DOHH2 (cell line): ENCODE measurements around the gene GBE1.

Source experiments
- H3F3A ChIP-seq: fragments of 200-600 bp; sonication (generic), shearing (Covaris generic); 2 replicates; pipeline ENCODE4 v1.6.0; 2016; ENCODE audit warnings: antibody characterized with exemption, mild to moderate bottlenecking; ENCODE audit not compliant: control insufficient read depth, insufficient read depth
- H3K27ac ChIP-seq: fragments of 200-600 bp; sonication (generic); 2 replicates; pipeline ENCODE4 v1.5.1; 2014; ENCODE audit warnings: low read depth, mild to moderate bottlenecking, low read length, moderate library complexity
- H3K27me3 ChIP-seq: fragments of 200-600 bp; sonication (generic); 2 replicates; pipeline ENCODE4 v1.6.1; 2014; ENCODE audit warnings: mild to moderate bottlenecking, low read length, mixed read lengths; ENCODE audit not compliant: control insufficient read depth
- H3K36me3 ChIP-seq: fragments of 200-600 bp; sonication (generic); 2 replicates; pipeline ENCODE4 v1.6.1; 2014; ENCODE audit warnings: mild to moderate bottlenecking, low read length, moderate library complexity, mixed read lengths; ENCODE audit not compliant: control insufficient read depth
- H3K4me1 ChIP-seq: fragments of 200-600 bp; sonication (generic); 2 replicates; pipeline ENCODE4 v1.6.1; 2014; ENCODE audit warnings: mild to moderate bottlenecking, low read length, mixed read lengths; ENCODE audit not compliant: control insufficient read depth
- H3K4me2 ChIP-seq: fragments of 200-600 bp; sonication (generic); 2 replicates; pipeline ENCODE4 v1.6.0; 2014; ENCODE audit warnings: mild to moderate bottlenecking, low read length, moderate library complexity
- H3K4me3 ChIP-seq: fragments of 200-600 bp; sonication (generic); 2 replicates; pipeline ENCODE4 v1.5.1; 2014; ENCODE audit warnings: mild to moderate bottlenecking, low read length, mixed read lengths
- H3K79me2 ChIP-seq: fragments of 200-600 bp; sonication (generic); 2 replicates; pipeline ENCODE4 v1.6.1; 2014; ENCODE audit warnings: mild to moderate bottlenecking, low read length, mixed read lengths; ENCODE audit not compliant: control insufficient read depth
- H3K9me2 ChIP-seq: fragments of 200-600 bp; sonication (generic); replicated peaks from 2 replicates; pipeline ENCODE4 v1.6.1; 2014; ENCODE audit warnings: mild to moderate bottlenecking, low read length, mixed read lengths; ENCODE audit not compliant: control insufficient read depth
- H3K9me3 ChIP-seq: fragments of 200-600 bp; sonication (generic); 2 replicates; pipeline ENCODE4 v1.6.1; 2014; ENCODE audit warnings: antibody characterized with exemption, low read length, mixed read lengths; ENCODE audit not compliant: control insufficient read depth, insufficient read depth
- H4K20me1 ChIP-seq: fragments of 200-600 bp; sonication (generic); 2 replicates; pipeline ENCODE4 v1.6.0; 2014; ENCODE audit warnings: low read depth, mild to moderate bottlenecking, antibody characterized with exemption, low read length, moderate library complexity; ENCODE audit not compliant: control insufficient read depth, insufficient read depth
- EZH2phosphoT487 ChIP-seq: fragments of 200-600 bp; sonication (generic); IDR thresholded peaks from 2 replicates; pipeline ENCODE4 v1.6.1; 2017; ENCODE audit warnings: borderline replicate concordance, mild to moderate bottlenecking, antibody characterized with exemption, low read length, moderate library complexity, mixed read lengths
- TF ChIP-seq, protein P1 (sequence below): fragments of 200-600 bp; sonication (generic); IDR thresholded peaks from one replicate; pipeline ENCODE4 v1.5.1; 2014; ENCODE audit warnings: antibody characterized with exemption, mild to moderate bottlenecking, low read depth, low read length; ENCODE audit not compliant: poor library complexity, severe bottlenecking

GBE1 gene

DNA sequence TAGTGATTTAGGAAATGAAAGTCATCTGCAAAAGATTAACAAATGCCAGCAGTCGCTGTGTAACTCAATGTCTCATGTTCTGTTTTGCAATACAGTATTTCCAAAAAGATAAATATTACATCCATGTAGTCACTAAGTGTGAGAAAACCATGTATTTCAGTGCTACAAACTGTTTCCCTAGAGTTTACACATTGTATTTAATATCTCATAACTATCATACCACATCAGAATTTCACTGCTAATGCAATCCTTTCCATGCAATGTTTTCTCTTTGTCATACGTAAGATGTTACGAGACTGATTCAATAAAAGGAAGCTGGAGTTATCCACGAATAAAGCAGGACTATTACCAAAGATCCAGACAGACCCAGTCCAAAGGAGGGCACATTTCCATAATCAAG lies 269.4 kb downstream of the GBE1 start:
- Histone ChIP-seq H3K36me3 (no peaks in the 10 kb centered on the region), H3K4me3 (no peak overlapping the region), H3K4me1 (no peaks in the 10 kb centered on the region), H3K4me2 (no peak overlapping the region), H4K20me1 (no peaks in the 10 kb centered on the region), H3F3A (no peaks in the 10 kb centered on the region), H3K79me2 (no peaks in the 10 kb centered on the region), H3K27me3 (no peaks in the 10 kb centered on the region), H3K27ac (no peak overlapping the region), H3K9me3 (no peaks in the 10 kb centered on the region), H3K9me2 (no peaks in the 10 kb centered on the region)
- no peak for TF ChIP-seq EZH2phosphoT487
- TF ChIP-seq, protein P1, sequence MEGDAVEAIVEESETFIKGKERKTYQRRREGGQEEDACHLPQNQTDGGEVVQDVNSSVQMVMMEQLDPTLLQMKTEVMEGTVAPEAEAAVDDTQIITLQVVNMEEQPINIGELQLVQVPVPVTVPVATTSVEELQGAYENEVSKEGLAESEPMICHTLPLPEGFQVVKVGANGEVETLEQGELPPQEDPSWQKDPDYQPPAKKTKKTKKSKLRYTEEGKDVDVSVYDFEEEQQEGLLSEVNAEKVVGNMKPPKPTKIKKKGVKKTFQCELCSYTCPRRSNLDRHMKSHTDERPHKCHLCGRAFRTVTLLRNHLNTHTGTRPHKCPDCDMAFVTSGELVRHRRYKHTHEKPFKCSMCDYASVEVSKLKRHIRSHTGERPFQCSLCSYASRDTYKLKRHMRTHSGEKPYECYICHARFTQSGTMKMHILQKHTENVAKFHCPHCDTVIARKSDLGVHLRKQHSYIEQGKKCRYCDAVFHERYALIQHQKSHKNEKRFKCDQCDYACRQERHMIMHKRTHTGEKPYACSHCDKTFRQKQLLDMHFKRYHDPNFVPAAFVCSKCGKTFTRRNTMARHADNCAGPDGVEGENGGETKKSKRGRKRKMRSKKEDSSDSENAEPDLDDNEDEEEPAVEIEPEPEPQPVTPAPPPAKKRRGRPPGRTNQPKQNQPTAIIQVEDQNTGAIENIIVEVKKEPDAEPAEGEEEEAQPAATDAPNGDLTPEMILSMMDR = no peak

DNA sequence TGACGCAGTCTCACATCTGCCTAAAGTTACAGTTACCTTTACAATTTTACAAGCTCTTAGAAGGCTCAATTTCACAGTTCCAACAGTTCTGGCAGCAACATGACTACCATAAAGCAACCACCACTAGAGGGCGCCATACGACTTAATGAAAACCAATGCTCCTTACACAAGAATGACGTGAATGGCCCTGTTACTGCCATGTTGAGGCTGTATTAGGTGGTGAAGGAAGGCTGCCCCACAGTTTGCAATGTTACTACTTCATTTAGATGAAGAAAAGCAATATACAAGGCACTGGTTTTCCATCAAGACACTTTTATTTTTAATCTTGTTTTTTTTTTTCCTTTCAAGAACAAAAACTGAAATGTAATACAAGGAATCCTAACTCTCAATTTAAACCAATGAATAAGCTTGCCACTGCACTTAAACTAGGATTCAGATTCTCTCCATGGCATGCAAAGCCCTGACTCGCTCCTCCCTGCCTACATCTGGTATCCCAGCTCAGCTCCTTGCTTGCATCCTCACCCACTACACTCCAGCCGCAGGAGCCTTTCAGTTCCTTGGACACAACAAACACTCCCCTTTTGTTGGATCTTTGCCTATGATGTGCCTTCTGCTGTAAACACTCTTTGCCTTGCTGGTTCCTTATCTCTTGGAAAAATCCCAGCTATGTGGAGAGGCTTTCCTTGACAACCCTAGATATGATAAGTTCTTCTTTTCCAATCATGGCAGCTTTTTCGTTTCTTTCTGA lies 270.7 kb downstream of the GBE1 start:
- Histone ChIP-seq H3K4me3 (no peak overlapping the region), H3K9me3 (no peaks in the 10 kb centered on the region), H3K4me1 (peaks cover 3% of the 10 kb centered on the region), H3K9me2 (no peaks in the 10 kb centered on the region), H3K79me2 (no peaks in the 10 kb centered on the region), H4K20me1 (no peaks in the 10 kb centered on the region), H3K27me3 (no peaks in the 10 kb centered on the region), H3K36me3 (no peaks in the 10 kb centered on the region), H3K27ac (no peak overlapping the region), H3F3A (no peaks in the 10 kb centered on the region), H3K4me2 (no peak overlapping the region)
- TF ChIP-seq EZH2phosphoT487 = no peak
- TF ChIP-seq, protein P1 = peak; percentile 86

GRCh38 chr3:81485444-81485865 lies 276.0 kb downstream of the GBE1 start:
- no peaks in the 10 kb centered on the region for H3K27me3 ChIP-seq
- no peak overlapping the region for H3K27ac ChIP-seq
- peaks cover 12% of the 10 kb centered on the region for H3K4me1 ChIP-seq
- TF ChIP-seq, protein P1 = no peak
- no peak for TF ChIP-seq EZH2phosphoT487
- no peaks in the 10 kb centered on the region for H3F3A ChIP-seq
- peak overlapping the region; percentile 53 for H3K4me2 ChIP-seq
- no peaks in the 10 kb centered on the region for H4K20me1 ChIP-seq
- H3K9me2 ChIP-seq = no peaks in the 10 kb centered on the region
- no peaks in the 10 kb centered on the region for H3K9me3 ChIP-seq
- no peaks in the 10 kb centered on the region for H3K36me3 ChIP-seq
- H3K4me3 ChIP-seq = 0 out of 2 replicates have a peak overlapping the region, but pooled peaks have one; percentile 2
- no peaks in the 10 kb centered on the region for H3K79me2 ChIP-seq
